Activated CD4-positive, alpha-beta T cell treated with anti-CD3 and anti-CD28 coated beads, Interleukin-2, amount 10 ng/mL, durations not matched to agents 7 days and 5 days (primary cell): ENCODE measurements around the gene NFKBIZ. TPM values are rescaled to one million over a fixed set of nuclear protein-coding genes. Genes with fewer than 3 reads are reported as not detected.

Experiments
- total RNA-seq, 2 experiments: library from RNA; stranded (reverse); gene quantifications; one replicate each; pipeline ENCODE4 v1.2.3, GENCODE V29; 2021

The NFKBIZ gene
- total RNA-seq, 2 experiments from 2014 or later: 33.7 to 37.7 TPM

Other genes with a start within 250 kb of the NFKBIZ start
- gene ZBTB11, start 172.4 kb upstream of the NFKBIZ start, total RNA-seq: 10 to 100 TPM; 30.5 to 34.0 TPM
- 1,000 to 10,000 TPM; 1,026 to 1,105 TPM for gene RPL24, start 162.8 kb upstream of the NFKBIZ start, total RNA-seq
- gene CEP97, start 124.9 kb upstream of the NFKBIZ start, total RNA-seq: 10 to 100 TPM; 23.7 to 24.5 TPM
- gene NXPE3, start 70.3 kb upstream of the NFKBIZ start, total RNA-seq: 10 to 100 TPM; 28.5 to 29.5 TPM